Left lung (tissue), 10 donors: ENCODE measurements around the gene BARX1. TPM values are rescaled to one million over a fixed set of nuclear protein-coding genes. Genes with fewer than 3 reads are reported as not detected.
A peak's percentile ranks its signal among the peaks of the same experiment; 100 is the strongest.

Source experiments
- ATAC-seq: fragments of 200-7000 bp; cut with Tn5 transposase; one replicate; pipeline ENCODE4 v1.9.1; 2020; ENCODE audit warnings: moderate library complexity
- DNase-seq, 4 donors: peaks; one replicate each; pipeline ENCODE4 v3.0.0-alpha.2; 2013 to 2020
- H3K27ac ChIP-seq, 2 donors: fragments of 200-600 bp; sonication (generic) in 1 of 2; one replicate each; pipeline versions ENCODE4 v1.5.0 to v1.8.0; 2020 to 2021
- H3K27me3 ChIP-seq, 2 donors: fragments of 200-600 bp; sonication (generic) in 1 of 2; one replicate each; pipeline versions ENCODE4 v1.5.0 to v1.8.0; 2020 to 2021
- H3K36me3 ChIP-seq, 2 donors: fragments of 200-600 bp; sonication (generic) in 1 of 2; one replicate each; pipeline versions ENCODE4 v1.5.0 to v1.8.0; 2020 to 2021
- H3K4me1 ChIP-seq, 2 donors: fragments of 200-600 bp; one replicate each; pipeline ENCODE4 v1.8.0; 2021
- H3K4me3 ChIP-seq, 2 donors: fragments of 200-600 bp; sonication (generic) in 1 of 2; one replicate each; pipeline versions ENCODE4 v1.5.0 to v1.8.0; 2020 to 2021; ENCODE audit warnings: mild to moderate bottlenecking in 1 of 2
- H3K9me3 ChIP-seq, 2 donors: fragments of 200-600 bp; sonication (generic) in 1 of 2; one replicate each; pipeline versions ENCODE4 v1.5.0 to v1.8.0; 2020 to 2021
- CTCF ChIP-seq, 2 donors: fragments of 200-600 bp; sonication (generic) in 1 of 2; IDR thresholded peaks; one replicate each; pipeline versions ENCODE4 v1.5.0 to v1.8.0; 2021; ENCODE audit warnings: antibody characterized with exemption in 2 of 2
- intact Hi-C, 2 donors: fragments of 100-400 bp; cut with DNase I; formaldehyde crosslinking; loops; one replicate each; pipeline versions ENCODE4 v1.11.2 to v1.14.2; 2022
- polyA plus RNA-seq, 6 donors: library from polyadenylated mRNA; unstranded; fragments of 120-200 nt; gene quantifications; one replicate each; pipeline ENCODE4 v1.2.1, GENCODE V29; 2013; ENCODE audit not compliant: insufficient read length in 6 of 6
- total RNA-seq, 2 donors: library from RNA; stranded (reverse); fragmentation: NEBNext Ultra II Directional; extraction: Animal tissue kit (Norgen Biotek cat#: 25700); gene quantifications; one replicate each; pipeline ENCODE4 v1.2.1, GENCODE V29; 2021
- donor health status: DM: no; HTN: yes; CAD: no.
- donor health status: DM: no; HTN: no; CAD: no.

The BARX1 gene
- total and polyA plus RNA-seq, 8 donors = not detected

- Histone ChIP-seq H3K4me3 (no peak overlapping the region), H3K4me1 (no peaks in the 10 kb centered on the region), H3K27ac (no peak overlapping the region), H3K9me3 (peaks cover 0 to 28% of the 10 kb centered on the region in 2 donors), H3K27me3 (peaks cover 0 to 2% of the 10 kb centered on the region in 2 donors), H3K36me3 (no peaks in the 10 kb centered on the region)
- intact Hi-C loops = no loop called here
- no peak for TF ChIP-seq CTCF (IDR thresholded peaks at IDR 0.05)
- ATAC-seq (no peak), DNase-seq (no peak)
Observed at GRCh38 chr9:93984860-93985259, 29.7 kb upstream of the BARX1 start.

- DNase-seq (no peak), ATAC-seq (no peak)
- TF ChIP-seq CTCF (IDR thresholded peaks at IDR 0.05) = no peak
- no peaks in the 10 kb centered on the region for H3K4me1 ChIP-seq
- H3K4me3 ChIP-seq = no peak overlapping the region
- no peaks in the 10 kb centered on the region for H3K36me3 ChIP-seq
- intact Hi-C loops = no loop called here
- peaks cover 0 to 10% of the 10 kb centered on the region in 2 donors for H3K27me3 ChIP-seq
- H3K9me3 ChIP-seq = peaks cover 0 to 21% of the 10 kb centered on the region in 2 donors
- no peak overlapping the region for H3K27ac ChIP-seq
Observed at GRCh38 chr9:93983875-93984274, 28.7 kb upstream of the BARX1 start.

GRCh38 chr9:93979721-93980120 lies 24.6 kb upstream of the BARX1 start:
- Histone ChIP-seq H3K27ac (no peak overlapping the region), H3K36me3 (no peaks in the 10 kb centered on the region), H3K9me3 (no peaks in the 10 kb centered on the region), H3K27me3 (peaks cover 0 to 10% of the 10 kb centered on the region in 2 donors), H3K4me1 (no peaks in the 10 kb centered on the region), H3K4me3 (no peak overlapping the region)
- intact Hi-C loops = no loop called here
- ATAC-seq = no peak
- no peak for TF ChIP-seq CTCF (IDR thresholded peaks at IDR 0.05)
- peak in 1 of 4 donors; percentile 48 for DNase-seq

GRCh38 chr9:93978551-93978950 lies 23.4 kb upstream of the BARX1 start:
- no peak for DNase-seq
- Histone ChIP-seq H3K9me3 (peaks cover 0 to 1% of the 10 kb centered on the region in 2 donors), H3K36me3 (no peaks in the 10 kb centered on the region), H3K4me3 (no peak overlapping the region), H3K4me1 (no peaks in the 10 kb centered on the region), H3K27ac (no peak overlapping the region), H3K27me3 (peaks cover 0 to 10% of the 10 kb centered on the region in 2 donors)
- no peak for TF ChIP-seq CTCF (IDR thresholded peaks at IDR 0.05)
- intact Hi-C loops = no loop called here
- ATAC-seq = no peak

- no peak for ATAC-seq
- Histone ChIP-seq H3K27me3 (peaks cover 0 to 10% of the 10 kb centered on the region in 2 donors), H3K27ac (no peak overlapping the region), H3K9me3 (peaks cover 0 to 6% of the 10 kb centered on the region in 2 donors), H3K36me3 (no peaks in the 10 kb centered on the region), H3K4me3 (no peak overlapping the region), H3K4me1 (no peaks in the 10 kb centered on the region)
- intact Hi-C loops = no loop called here
- no peak for DNase-seq
- no peak for TF ChIP-seq CTCF (IDR thresholded peaks at IDR 0.05)
Observed at GRCh38 chr9:93976973-93977372, 21.8 kb upstream of the BARX1 start.
